NK-92 treated with Interleukin-12 subunit alpha and Interleukin-12 subunit beta, amount 100 ng/mL, for 24 hours (cell line): ENCODE data around the gene AGPAT3.
"Not testable (repeated sequence)": the region's sequence is repeated elsewhere in the genome, so short reads cannot be mapped to it uniquely, and the experiment has no call there.

Source experiments
- DNase-seq: peaks from one replicate; lab custom pipeline; 2025; lab: John Stamatoyannopoulos, UW

AGPAT3 gene

GRCh38 chr21:43864962-43865539, at the start of gene AGPAT3:
Gene AGPAT3 (plus strand): TSS chr21:43865223. CDS start chr21:43959682, 94,459 bp downstream.
- no peak for DNase-seq

GRCh38 chr21:43815991-43816390, 49.0 kb upstream of the AGPAT3 start:
- DNase-seq = no peak

- no peak for DNase-seq
These were observed 48.4 kb upstream of the AGPAT3 start for GRCh38 chr21:43816611-43817071.

GRCh38 chr21:43817157-43818086, 47.6 kb upstream of the AGPAT3 start:
- no peak for DNase-seq

GRCh38 chr21:43818685-43819084, 46.3 kb upstream of the AGPAT3 start:
- DNase-seq = no peak

GRCh38 chr21:43819511-43820405, 45.3 kb upstream of the AGPAT3 start:
- no peak for DNase-seq

GRCh38 chr21:43820466-43820865, 44.6 kb upstream of the AGPAT3 start:
- DNase-seq = no peak

- DNase-seq = not testable (repeated sequence)
These were observed 42.9 kb upstream of the AGPAT3 start for GRCh38 chr21:43822166-43822565.

GRCh38 chr21:43822741-43823140, 42.3 kb upstream of the AGPAT3 start:
- not testable (repeated sequence) for DNase-seq

GRCh38 chr21:43824333-43825241, 40.4 kb upstream of the AGPAT3 start:
- no peak for DNase-seq

GRCh38 chr21:43825242-43825935, 39.6 kb upstream of the AGPAT3 start:
- no peak for DNase-seq

GRCh38 chr21:43825936-43826622, 38.9 kb upstream of the AGPAT3 start:
- DNase-seq = no peak

- no peak for DNase-seq
These were observed 38.4 kb upstream of the AGPAT3 start for GRCh38 chr21:43826623-43826974.

GRCh38 chr21:43827015-43827611, 37.9 kb upstream of the AGPAT3 start:
- DNase-seq = no peak

GRCh38 chr21:43829161-43829560, 35.9 kb upstream of the AGPAT3 start:
- DNase-seq = no peak

- DNase-seq = no peak
These were observed 35.4 kb upstream of the AGPAT3 start for GRCh38 chr21:43829575-43830119.

- no peak for DNase-seq
These were observed 32.9 kb upstream of the AGPAT3 start for GRCh38 chr21:43832158-43832550.

GRCh38 chr21:43832648-43833047, 32.4 kb upstream of the AGPAT3 start:
- DNase-seq = no peak
